GM19238 (cell line): ENCODE measurements around the gene TCF19.

ENCODE experiments used
- DNase-seq: peaks from one replicate; pipeline ENCODE4 v3.0.0; 2011; ENCODE audit warnings: low spot score; ENCODE audit not compliant: insufficient read length

The TCF19 gene

GRCh38 chr6:31204751-31205145 is 46.4 kb downstream of the TCF19 start:
- no peak for DNase-seq

- DNase-seq: no peak
These were observed 47.2 kb downstream of the TCF19 start for GRCh38 chr6:31205638-31206037.

GRCh38 chr6:31208506-31208905 is 50.1 kb downstream of the TCF19 start:
- no peak for DNase-seq

GRCh38 chr6:31209137-31209536 is 50.7 kb downstream of the TCF19 start:
- DNase-seq: no peak

- no peak for DNase-seq
These were observed 51.7 kb downstream of the TCF19 start for GRCh38 chr6:31210123-31210522.

GRCh38 chr6:31210741-31211532 is 52.5 kb downstream of the TCF19 start:
- DNase-seq: no peak
